GM18907 (cell line): Measurements from ENCODE around the gene CRYGC.
"Not testable (repeated sequence)": the region's sequence is repeated elsewhere in the genome, so short reads cannot be mapped to it uniquely, and the experiment has no call there.

Experiments used
- ATAC-seq: cut with Tn5 transposase; IDR thresholded peaks from one replicate; pipeline ENCODE4 v1.9.1; 2021; ENCODE audit warnings: mild to moderate bottlenecking, moderate library complexity; ENCODE audit not compliant: unreplicated experiment

Gene CRYGC

DNA sequence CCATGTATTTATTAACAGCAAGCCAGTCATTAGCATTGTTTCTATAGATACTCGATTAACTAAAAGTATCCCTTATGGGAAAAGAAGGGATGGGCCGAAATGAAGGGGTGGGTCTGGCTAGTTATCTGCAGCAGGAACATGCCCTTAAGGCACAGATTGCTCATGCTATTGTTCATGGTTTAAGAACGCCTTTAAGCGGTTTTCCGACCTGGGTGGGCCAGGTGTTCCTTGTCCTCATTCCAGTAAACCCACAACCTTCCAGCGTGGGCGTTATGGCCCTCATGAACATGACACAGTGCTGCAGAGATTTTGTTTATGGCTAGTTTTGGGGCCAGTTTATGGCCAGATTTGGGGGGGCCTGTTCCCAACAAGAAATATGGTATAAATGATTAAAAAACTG lies 8.7 kb upstream of the CRYGC start:
- ATAC-seq: not testable (repeated sequence)

DNA sequence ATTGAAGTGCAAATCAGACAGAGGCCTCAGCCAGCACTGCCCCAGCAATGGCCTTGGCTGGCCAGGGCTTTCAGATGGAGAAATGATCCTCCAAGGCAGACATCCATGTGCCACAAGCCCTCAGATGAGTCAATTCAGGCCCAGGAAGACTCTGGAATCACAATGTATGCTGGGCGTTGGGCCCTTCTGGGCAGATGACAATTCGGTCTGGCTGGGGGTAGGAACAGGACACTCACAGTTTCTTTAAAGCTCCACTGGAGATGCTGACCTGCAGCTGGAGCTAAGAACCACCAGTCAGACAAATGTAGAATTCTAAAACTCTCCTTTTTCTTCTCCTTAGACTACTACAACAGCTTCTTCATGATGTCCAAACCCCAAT lies 7.1 kb upstream of the CRYGC start:
- ATAC-seq: no peak

DNA sequence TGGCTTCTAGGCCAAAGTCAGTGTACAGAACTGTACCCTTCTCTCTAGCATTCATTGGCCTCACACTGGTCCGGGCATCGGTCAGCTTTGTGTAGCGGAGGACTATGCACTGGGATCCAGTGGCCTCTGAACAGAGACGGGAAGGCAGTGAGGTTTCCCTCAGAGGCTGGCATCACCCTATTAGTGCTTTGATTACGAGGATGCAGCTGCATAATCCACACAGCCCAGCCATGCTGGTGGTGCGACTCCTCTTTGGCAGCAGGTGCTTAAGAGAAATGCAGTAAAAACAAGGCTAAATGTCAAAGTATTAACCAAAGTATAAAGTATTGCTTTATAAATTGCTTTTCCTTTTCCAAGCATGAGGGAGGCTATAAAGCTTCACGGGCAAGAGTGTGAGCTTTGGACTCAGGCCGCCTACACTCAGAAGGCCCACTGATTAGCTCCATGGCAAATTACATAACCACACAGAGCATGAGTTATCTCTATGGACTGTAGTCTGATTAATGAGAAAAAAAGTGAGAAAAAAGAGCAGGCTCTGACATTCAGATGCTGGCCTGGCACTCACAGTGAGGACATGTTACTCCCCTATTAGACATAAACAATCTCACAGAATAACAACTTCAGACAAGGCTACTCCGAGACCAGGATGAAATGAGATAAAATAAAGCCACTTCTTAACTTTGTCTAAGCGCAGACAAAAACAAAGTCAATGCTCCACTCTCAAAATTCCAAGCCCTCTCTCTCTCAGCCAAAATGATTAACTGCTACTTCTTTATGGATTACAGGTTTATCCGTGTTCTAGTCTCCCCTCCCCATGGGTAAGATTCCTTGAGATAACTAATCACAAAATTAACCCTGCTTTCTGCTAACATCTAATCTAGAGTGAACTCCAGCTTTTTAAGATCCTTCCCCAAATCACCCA lies 6.4 kb upstream of the CRYGC start:
- no peak for ATAC-seq

DNA sequence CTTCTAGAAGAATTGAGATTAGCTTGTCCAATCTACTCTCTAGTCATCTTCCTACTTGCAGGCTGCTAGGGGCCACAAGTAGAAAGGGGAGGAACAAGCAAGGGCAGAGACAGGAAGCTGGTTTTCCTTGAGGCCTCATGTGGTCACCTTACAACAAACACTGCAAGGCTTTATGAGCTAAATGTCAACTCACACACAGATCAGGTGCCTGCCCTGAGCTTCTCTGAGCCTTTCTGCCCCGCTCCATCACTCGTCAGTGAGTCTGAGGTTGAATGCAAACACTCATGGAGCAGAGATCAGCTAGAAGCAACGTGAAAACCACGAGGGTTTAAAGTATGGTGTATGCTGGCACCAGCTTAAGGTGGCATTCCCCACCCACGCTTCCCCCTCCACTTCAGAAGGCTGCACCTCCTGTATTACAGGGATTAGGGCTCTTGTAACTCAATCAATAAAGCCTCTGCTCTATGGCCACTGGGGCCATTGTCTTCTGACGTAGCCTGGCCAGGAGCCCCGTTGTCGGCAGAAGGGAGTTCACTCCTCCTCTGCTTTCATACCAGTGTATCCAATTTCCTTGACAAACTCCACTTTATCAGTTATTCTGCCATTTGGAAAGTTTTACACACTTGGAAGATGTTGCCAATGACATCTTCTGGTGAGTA lies 5.4 kb upstream of the CRYGC start:
- ATAC-seq: peak; percentile 75

DNA sequence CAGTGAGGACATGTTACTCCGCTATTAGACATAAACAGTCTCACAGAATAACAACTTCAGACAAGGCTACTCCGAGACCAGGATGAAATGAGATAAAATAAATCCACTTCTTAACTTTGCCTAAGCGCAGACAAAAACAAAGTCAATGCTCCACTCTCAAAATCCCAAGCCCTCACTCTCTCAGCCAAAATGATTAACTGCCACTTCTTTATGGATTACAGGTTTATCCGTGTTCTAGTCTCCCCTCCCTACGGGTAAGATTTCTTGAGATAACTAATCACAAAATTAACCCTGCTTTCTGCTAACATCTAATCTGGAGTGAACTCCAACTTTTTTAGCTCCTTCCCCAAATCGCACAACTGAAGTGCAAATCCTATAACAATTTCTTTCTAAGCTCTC lies 1.1 kb upstream of the CRYGC start:
- no peak for ATAC-seq

DNA sequence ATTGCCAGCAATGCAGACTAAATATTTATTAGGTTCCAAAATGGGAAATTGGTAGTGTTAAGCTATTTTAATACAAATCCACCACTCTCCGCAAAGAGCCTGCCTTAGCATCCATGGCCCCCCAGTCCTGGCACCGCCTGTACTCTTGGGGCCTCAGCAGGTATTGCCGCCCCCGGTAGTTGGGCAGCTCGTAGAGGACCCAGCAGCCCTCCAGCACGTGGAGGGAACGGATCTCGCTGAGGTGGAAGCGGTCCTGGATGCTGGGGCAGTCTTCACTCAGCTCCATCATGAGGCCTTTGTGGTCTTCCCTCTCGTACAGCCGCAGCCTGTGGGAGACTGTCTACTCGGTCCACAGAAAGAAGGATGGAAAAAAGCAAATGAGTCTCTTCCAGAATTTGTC lies 1.5 kb downstream of the CRYGC start:
- ATAC-seq: no peak

DNA sequence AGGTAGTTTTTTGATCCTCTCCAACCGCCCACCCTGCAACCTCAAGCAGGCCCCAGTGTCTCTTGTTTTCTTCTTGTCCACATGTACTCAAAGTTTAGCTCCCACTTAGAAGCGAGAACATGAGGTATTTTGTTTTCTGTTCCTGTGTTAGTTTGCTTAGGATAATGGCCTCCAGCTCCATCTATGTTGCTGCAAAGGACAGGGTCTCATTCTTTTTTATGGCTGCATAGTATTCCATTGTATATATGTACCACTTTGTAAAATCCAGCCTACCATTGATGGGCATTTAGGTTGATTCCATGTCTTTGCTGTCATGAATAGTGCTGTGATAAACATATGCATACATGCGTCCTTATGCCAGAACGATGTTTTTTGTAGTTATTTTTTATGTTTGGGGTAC lies 2.5 kb downstream of the CRYGC start:
- ATAC-seq: no peak

DNA sequence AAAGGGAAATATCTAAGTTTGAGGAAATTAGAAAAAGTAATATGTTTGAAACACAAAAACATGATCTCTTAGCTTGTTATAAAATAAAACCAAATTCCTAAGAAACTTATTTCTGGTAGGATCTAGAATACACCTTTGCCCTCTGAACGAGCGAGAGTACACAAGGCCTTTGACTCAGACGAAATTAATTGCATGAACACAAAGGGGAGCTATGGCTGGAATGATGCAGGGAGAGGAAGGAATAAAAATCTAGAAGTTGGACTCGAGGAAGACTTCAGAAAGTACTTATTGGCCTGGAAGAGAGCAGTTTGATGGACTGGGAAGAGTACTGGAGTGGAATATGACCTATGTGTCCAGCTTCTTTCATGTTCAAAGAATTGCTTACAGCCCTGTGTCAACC lies 4.4 kb downstream of the CRYGC start:
- ATAC-seq: no peak

DNA sequence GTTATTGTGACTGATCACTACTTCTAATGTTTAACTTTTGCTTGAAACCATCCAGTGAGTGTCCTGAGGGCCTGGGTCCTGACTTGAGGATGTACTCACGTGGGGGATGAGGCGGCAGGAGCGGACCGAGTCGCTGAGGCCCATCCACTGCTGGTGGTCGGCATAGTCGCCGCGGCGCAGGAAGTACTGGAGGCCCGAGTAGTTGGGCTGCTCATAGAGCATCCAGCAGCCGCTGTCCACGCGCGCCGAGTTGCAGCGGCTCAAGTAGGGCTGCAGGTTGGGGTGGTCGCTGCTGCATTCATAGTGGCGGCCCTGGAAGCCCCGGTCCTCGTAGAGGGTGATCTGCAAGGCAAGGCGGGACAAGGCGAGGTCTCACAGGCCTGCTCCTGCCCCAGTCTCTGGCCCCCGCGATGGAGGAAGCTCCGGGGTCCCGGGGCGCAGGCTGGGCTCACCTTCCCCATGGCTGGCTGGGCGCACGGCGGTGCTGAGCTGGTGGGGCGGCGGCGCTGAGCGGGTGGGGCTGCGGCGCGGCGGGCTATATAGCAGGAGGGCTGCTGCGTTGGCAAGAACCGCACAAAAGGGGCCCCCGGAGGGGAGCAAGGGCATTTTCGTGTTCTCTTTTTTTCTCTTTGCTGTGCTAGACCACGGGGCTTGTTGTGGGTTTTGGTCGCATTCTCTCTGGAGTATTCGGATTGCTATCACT lies 5.5 kb downstream of the CRYGC start, which contains the start of gene CRYGD:
CRYGD (minus strand) TSS at position 512 of the 703 bp plus-strand sequence; CDS start at position 461, 51 bp downstream.
- ATAC-seq: not testable (repeated sequence)

DNA sequence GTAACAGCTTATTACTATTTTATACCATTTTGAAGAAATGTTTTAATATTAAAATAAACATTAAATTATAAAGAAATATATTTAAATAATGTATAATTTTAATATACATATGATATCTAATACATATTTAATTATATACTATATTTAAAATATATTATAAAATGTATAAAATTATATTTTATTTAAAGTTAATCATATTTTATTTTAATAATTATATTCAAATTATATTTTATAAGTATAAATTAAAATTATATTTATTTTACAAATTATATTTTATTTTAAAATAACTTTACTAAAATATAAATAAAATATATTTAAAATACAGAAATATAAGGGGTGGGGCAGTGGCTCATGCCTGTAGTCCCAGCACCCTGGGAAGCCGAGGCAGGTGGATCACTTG lies 7.4 kb downstream of the CRYGC start:
- no peak for ATAC-seq

DNA sequence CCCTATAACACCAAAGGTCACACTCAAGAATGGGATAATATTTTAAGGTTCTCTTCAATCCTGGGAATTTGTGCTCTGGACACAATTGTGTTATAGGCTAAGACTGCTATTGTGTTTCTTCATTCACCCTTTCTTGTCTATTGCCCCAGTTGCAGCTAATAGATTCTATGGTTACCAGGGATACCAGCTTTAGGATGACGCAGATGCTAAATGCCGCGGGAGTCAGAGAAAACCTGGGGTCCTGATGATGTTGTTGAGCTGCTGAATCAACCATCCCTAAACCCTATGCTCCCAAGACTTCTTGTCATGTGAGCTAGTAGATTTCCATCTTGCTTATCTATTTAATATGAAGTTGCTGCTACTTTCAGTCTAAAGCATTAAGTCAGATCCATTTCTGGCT lies 10.7 kb downstream of the CRYGC start:
- ATAC-seq: no peak

DNA sequence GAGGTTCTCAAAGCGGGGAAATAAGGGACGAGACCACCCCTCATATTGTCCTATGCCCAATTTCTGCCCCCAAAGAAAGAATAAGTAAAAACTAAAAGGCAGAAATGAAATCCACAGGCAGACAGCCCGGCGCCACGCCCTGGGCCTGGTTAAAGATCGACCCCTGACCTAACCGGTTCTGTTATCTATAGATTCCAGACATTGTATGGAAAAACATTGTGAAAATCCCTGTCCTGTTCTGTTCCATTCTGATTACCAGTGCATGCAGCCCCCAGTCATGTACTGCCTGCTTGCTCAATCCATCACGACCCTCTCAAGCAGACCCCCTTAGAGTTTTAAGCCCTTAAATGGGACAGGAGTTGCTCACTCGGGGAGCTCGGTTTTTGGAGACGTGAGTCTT lies 12.2 kb downstream of the CRYGC start:
- ATAC-seq: not testable (repeated sequence)

DNA sequence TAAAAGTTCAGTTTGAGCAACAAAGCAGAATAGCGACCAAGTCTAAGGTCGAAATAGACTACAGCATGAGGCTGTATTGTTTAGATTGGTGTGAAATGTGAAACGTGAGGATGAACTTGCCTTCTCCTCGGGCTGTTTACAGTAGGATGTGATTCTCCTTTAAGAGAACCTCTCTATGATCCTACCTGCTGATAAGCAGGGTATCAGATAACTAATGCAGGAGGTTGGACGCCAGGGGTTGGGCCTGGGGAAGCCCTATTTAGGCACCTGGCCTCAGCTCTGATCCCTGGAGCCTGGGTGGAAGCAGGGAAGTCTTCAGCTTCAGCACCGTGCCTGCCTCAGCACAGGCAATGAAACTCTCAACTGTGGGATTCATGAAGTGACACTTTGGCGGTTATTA lies 16.7 kb downstream of the CRYGC start:
- no peak for ATAC-seq

DNA sequence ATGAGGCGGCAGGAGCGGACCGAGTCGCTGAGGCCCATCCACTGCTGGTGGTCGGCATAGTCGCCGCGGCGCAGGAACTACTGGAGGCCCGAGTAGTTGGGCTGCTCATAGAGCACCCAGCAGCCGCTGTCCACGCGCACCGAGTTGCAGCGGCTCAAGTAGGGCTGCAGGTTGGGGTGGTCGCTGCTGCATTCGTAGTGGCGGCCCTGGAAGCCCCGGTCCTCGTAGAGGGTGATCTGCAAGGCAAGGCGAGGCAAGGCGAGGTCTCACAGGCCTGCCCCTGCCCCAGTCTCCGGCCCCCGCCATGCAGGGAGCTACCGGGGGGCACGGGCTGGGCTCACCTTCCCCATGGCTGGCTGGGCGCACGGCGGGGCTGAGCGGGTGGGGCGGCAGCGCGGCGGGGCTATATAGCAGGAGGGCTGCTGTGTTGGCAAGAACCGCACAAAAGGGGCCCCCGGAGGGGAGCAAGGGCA lies 17.3 kb downstream of the CRYGC start:
- ATAC-seq: not testable (repeated sequence)

DNA sequence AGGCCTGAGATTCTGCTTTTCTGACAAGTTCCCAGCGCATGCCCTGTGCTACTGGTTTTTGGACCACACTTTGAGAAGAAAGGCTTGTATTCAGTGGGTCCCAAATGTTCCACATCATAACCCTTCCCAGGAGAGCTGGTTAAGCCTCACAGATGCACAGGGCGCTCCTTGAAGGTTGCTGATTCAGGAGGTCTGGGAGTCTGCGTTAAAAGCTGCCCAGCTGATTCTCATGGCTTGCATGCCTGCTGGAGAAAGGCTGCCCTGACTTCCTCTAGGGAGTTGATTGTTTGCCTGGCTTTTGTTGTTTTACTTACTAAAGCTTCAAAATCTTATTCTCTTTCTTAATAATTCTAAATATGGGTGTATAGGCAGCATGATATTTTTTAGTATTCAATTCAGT lies 26.0 kb downstream of the CRYGC start:
- ATAC-seq: no peak

DNA sequence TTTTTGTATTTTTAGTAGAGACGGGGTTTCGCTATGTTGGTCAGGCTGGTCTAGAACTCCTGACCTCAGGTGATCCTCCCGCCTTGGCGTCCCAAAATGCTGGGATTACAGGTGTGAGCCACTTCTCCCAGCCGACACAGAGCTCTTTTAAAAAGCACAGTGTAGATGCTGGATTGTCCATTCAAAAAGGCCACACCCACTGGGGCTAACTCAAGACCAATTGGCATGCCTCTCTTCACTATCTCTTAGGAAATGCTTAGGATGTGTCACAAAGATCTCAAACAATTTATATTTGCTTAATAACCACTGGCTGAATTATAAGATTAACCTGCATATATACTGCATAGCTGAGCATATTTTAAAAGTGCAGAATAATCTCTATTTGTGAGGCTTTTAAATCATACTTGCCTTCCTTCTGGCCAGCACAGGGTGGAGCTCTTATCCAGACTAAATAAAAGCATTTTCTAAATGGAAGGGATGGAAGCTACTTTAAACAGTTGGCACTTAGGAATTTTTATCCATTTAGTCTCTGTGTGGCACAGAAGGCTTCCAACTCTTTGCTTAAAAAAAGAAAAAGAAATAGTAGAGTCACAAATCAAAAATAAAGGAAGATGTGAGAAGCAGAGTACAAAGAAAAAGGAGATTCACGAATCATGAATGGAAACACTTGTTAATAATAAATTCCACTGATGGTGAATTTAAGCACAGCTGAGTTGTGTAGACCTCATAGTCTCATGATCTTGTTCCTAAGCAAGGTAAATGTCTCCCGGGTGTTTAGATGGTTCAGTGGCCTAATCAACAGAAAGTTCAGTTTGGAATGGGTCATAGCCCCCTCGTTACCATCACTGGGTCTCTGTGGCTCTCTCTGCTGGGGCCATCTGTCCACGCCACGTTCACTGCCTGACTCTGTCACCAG lies 27.7 kb downstream of the CRYGC start:
- ATAC-seq: no peak

DNA sequence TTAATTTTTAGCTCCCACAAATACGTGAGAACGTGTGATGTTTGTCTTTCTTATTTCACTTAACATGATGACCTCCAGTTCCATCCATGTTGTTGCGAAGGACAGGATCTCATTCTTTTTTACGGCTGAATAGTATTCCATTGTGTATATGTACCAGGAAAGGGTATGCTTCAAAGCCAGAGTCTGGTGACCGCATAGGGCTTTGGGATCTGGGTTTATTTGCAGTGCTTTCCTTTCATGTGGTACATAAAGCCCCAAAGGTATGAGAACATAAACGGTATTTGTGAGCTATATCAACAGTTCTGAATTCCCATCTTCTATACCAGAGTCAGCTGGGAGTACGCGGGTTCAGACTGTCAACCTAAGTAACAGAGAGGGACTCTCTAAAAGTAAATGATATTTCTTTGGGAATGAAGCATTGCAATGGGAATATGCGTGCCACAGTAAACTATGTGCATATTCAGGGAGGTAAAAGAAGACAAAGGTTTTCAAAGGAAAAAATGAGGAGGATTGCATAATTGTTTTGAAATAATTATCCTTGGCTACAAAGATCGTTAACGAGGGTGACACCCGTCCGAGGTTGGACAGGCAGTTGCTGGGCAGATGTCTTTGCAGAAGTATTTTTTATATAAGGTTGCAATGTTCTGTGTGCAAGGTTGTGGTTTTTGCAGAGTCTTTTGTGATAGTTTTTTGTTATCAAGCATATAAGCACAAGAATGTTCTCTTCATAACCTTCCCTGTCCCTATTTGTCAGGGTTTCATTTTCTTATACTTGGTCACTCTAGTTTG lies 29.8 kb downstream of the CRYGC start:
- ATAC-seq: no peak

DNA sequence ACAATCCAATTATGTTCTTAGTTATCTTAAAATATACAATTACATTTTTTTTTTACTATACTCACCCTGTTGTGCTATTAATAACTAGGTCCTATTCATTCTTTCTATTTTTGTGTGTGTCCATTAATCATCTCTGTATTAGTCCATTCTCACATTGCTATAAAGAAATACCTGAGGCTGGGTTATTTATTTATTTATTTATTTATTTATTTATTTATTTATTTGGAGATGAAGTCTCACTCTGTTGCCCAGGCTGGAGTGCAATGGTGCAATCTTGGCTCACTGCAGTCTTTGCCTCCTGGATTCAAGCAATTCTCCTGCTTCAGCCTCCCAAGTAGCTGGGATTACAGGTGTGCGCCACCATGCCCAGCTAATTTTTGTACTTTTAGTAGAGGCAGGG lies 30.9 kb downstream of the CRYGC start:
- ATAC-seq: not testable (repeated sequence)

DNA sequence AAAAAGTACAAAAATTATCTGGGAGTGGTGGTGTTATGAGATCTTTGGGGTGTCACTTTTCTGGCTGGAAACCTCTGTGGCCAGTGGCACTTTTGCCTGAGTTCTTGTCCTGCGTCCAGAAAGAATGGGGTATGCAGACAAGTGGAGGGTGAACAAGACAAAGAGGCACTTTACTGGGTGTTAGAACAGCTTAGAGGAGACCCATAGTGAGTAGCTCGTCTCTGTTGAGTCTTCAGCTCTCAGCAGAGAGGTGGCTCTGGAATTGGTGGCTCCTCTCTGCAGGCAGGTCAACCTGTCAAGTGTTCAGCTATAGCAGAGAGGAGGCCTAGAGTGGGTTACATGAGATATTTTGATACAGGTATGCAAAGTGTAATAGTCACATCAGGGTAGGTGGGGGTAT lies 31.4 kb downstream of the CRYGC start:
- no peak for ATAC-seq

DNA sequence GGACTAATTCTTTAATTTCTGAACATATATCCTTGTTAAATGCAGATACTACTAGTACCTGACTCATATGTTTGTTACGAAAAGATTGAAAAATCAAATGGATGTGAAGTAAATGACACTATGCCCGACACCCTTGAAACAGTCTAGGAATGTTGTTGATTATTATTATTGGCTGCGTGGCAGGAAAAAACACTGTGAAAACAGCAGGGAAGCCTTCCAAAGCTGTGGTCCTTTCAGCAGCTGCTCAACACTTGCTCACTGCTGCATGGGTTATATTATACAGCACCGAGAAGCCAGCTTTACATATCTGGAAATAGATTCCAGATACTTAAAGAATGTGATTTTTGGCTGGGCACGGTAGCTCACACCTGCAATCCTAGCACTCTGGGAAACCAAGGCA lies 31.8 kb downstream of the CRYGC start:
- no peak for ATAC-seq
